D341Med (cell line): ENCODE data around the gene GLB1L2.

Experiments used
- DNase-seq: peaks from one replicate; pipeline ENCODE4 v3.0.0; 2012; ENCODE audit warnings: low spot score

The GLB1L2 gene

DNA sequence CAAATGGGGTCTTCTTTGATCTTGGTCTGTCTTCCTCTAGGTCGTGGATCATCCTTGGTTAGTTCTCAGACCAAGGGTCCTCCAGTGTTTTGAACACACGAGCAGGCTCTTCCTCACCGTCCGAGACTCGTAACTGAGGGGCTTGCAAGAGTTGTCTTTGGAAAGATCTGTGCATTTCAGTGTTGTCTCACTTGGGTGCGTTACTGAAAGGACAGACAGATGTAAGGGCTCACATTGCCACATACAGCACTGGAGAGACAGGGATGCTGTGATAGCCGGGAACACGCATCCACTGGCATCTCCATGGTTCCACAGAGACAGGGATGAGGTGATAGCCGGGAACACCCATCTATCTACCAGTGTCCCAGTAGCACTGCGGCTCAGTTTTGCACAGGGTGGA is 15.7 kb downstream of the GLB1L2 start:
- no peak for DNase-seq

DNA sequence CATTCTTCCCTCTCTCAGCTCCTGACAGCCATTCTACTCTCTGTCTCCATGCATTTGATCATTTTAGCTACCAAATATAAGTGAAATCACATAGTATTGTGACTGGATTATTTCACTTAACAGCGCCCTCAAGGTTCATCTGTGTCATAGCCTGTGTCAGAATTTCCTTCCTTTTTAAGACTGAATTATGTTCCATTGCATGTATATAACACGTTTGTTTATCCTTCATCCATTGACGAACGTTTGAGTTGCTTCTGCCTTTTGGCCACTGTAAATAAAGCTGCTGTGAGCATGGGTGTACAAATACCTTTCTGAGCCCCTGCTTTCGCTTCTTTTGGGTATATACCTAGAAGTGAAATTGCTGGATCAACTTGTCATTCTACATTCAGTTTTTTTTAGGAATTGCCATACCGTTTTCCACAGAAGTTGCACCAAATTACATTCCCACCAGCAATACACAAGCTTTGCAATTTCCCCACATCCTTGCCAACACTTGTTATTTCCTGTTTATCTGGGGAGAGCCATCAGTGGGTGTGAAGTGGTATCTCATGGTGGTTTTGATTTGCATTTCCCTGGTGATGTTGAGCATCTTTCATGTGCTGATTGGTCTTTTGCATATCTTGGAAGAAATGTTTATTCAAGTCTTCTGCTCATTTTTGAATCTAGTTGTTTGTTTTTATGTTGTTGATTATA is 17.5 kb downstream of the GLB1L2 start:
- no peak for DNase-seq

DNA sequence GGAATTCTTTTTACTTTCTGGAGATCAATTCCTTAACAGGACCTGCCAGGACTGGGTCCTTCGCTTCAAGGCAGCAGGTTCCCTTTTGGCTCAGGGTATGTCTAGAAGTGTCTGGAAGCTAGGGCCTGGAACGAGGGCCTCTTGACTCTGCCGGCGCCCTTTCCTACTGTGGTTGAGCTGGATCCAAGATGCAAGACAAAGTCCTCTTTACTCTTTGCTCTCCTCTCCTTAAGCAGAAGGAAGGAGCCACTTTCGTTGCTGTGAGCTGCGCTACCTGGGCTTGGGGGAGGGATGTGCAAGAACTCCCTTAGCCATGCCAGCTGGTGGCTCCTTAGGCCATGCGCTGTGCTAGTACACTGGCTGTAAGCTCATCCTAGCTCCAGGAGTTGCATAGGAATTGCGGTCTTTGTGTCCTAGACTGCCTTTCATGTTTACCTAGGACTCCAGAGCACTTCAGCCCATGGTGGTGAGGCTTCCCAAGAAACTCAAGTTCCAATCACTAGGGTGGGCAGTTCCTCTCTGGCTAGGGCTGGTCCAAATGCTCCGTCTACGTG is 18.1 kb downstream of the GLB1L2 start:
- no peak for DNase-seq

GRCh38 chr11:134350381-134350780 is 18.6 kb downstream of the GLB1L2 start:
- DNase-seq: no peak

DNA sequence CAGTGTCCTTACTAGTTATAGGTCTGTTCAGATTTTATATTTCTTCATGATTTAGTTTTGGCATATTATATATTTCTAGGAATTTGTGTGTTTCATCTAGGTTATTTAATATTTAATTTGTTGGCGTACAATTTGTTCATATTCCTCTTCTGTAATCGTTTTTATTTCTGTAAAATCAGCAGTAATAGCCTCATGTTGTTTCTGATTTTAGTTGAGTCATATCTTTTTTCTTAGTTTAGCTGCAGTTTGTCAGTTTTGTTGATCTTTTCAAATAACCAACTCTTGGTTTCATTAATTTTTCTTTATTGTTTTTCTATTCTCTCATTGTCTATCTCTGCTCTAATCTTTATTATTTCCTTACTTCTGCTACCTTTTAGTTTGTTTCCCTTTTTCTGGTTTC is 20.3 kb downstream of the GLB1L2 start:
- DNase-seq: no peak

GRCh38 chr11:134355136-134355535 is 23.3 kb downstream of the GLB1L2 start:
- DNase-seq: no peak

DNA sequence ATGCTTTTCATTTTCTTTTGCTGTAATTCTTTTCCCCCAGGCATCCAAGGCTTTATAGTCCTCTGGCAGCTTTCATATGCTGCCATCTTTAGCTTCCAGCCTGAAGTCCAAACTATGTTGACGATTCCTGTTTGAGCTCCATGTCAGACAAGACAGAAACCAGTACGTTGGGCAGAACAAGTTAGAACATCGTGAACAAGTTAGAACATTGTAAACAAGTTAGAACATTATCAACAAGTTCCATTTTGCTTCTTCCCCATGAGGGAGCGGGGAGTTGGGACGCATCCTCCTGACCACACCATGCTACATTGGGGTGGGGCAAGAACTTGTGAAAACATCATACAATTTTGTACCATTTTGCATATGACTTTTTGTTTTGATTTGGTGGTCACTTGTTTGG is 23.9 kb downstream of the GLB1L2 start:
- no peak for DNase-seq

GRCh38 chr11:134356656-134357544 is 25.1 kb downstream of the GLB1L2 start:
- DNase-seq: no peak

DNA sequence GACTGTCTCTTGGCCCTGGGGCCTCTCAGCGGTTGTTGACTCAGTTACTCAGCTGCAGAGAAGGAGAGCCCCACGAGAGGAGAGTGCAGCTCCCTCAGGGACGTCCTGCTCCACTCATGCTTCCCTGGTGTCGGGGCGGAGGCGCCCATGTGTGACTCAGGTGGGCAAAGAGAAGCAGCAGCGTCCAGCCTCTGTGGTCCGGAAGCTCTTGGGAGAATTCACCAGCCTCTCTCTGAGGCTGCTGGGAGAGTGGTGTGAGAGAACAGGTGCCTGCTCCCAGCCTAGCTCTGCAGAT is 25.7 kb downstream of the GLB1L2 start:
- no peak for DNase-seq

DNA sequence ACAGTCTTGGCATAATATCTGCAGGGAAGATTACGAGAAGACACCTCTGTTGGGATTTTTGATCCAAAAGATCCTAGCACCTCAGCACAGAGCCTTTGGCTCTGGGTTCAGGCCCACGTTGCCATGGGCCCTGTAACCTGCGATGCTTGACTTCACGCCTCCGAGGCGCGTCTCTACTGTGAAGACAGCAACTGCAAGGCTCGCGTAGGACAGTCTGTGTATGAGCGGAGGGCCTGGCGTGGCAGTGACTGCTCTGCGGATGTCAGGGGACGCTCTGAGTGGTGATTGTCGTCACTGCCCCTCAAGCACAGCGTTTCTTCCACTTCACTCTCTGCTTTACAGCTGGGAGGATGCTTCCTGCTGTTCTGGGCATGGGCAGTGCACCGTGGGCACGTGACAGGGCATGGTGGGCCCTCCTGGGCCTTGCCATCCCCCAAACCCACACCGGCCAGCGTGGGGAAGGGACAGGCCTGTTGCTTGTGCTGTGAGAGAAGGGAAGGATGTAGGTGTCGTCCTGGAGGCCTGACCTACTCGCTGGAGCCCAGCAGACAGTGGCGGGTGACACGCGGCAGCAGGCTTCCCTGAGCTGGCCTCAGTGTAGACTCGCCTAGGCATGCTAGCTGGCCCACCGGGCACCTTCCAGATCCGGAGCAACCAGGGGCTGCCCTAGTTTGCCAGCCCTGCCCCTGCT is 26.5 kb downstream of the GLB1L2 start:
- no peak for DNase-seq

DNA sequence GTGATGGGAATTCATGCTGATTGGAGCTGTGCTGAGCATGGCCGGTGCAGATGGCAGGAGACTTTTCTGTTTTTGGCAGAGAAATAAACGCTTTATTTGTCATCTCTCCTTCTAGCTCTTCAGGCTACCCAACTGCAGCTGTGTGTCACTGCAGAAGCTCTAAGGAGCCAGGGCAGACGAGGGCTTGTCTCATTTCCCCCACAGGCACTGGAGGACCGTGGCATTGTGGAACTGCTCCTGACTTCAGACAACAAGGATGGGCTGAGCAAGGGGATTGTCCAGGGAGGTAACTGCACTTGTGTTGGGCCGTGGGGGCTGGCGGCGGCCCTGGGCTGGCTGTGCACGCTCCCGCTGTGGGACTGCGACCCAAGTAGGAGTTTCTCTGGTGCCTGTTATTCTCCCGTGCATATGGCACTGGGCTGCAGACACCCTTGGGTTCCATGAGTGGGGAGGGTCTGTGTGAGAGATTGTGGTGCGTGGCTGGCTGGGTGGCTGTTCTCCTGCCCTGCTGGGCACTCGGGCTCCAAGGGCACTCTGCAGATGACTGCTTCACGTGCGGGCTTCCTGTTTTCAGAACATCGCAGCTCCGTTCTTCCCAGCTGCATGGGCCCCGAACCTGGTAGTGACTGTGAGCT is 27.2 kb downstream of the GLB1L2 start:
- no peak for DNase-seq

- no peak for DNase-seq
Observed at GRCh38 chr11:134359646-134360045, 27.9 kb downstream of the GLB1L2 start.

GRCh38 chr11:134360050-134360835 is 28.5 kb downstream of the GLB1L2 start:
- DNase-seq: peak; percentile 94

GRCh38 chr11:134361661-134362060 is 29.9 kb downstream of the GLB1L2 start:
- DNase-seq: no peak

GRCh38 chr11:134362192-134362901 is 30.6 kb downstream of the GLB1L2 start:
- no peak for DNase-seq

DNA sequence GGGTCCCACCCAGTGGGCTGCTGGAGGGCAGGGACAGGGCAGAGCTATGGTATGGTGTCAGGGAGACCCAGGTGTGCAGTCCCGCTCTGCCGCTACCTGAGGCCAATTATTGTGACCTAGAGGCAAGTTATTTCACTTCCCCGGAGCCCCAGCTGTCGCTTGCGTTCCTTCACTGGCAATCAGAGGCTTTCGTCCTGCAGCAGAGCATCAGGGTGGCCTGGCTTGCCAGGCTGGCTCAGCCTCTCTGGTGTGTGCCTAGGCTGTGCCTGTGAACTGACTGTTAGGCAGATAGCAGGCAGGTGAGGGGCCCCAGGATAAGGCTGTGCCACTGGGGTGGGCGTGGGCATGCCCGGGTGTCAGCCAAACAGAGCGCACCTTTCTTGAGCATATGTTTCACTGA is 31.4 kb downstream of the GLB1L2 start:
- DNase-seq: no peak

DNA sequence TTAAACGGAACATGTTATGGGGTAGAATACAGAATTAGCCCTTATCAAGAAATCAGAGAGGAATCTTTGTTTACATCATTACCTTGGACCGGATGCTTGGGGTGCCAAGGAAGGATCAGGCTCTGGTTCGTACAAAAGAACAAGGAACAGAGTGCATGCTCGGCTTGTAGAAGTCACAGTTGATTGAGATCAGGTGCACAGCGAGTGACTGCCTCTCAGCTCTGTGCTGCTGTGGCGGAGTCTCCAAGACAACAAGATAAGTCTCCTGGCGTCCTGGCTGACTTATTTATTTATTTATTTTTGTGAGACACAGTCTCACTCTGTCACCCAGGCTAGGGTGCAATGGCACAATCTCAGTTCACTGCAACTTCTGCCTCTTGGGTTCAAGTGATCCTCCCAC is 31.8 kb downstream of the GLB1L2 start:
- DNase-seq: no peak

DNA sequence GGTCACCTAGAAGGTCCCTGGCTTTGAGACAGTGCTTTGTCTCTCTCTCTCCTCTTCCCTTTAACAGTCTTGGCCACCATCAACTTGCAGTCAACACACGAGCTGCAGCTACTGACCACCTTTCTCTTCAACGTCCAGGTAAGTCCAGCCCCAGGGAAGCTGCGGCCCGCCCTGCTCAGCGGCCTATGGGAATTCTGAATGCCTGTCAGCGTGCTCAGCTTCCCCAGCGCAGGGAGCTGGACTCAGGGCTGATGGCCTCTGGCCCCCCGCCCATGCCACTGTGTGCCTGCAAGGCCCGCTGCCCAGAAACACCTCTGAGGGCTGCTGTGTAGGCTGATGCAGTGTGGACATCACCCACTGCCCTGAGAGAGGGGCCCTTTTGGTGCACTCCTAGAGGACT is 32.5 kb downstream of the GLB1L2 start:
- no peak for DNase-seq

DNA sequence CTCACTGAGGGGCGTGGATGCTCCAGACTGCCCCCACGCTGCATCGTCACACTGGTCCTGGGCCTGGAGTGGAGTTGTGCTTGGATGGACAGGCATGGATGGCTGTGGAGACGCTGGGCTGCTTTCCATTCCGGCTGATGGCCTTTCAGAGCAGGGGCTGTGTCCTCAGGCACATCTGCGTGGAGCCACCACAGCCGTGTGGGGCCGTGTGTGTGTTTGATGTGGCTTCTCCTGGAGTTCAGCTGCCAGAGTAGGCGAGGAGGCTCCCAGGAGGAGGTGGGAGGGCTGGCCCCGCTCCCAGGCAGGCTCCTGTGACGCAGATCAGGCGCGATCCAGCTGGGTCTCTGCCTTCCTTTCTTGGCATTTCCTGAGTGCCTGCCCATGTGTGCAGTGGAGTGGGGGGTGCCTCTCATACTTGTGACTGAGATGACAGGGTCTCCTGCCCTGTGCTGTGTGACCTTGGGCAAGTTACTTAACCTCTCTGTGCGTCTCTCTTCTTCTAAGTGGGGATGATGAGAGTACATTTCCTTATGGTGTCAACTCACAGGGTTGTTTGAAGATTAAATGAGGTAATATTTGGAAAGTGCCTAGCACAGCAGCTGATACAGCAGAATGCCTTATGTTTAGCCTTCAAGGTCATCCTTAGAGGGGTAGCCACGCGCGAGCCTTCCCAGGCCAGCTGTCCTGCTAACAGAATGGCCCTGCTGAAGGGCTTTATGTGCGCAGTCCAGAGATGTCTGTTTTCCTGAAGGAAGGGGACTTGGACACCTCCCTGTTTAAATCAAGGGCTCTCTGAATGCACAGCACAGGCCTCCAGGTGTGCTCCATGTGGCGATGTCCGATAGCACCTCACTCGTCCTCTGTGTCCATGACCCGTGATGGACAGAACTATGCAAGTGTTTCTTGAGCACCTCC is 33.5 kb downstream of the GLB1L2 start:
- no peak for DNase-seq

GRCh38 chr11:134366254-134366653 is 34.5 kb downstream of the GLB1L2 start:
- no peak for DNase-seq
